Neural cell (in vitro differentiated cells): ENCODE measurements around the gene BRMS1. TPM values are rescaled to one million over a fixed set of nuclear protein-coding genes. Genes with fewer than 3 reads are reported as not detected.
"Not testable (repeated sequence)": the region's sequence is repeated elsewhere in the genome, so short reads cannot be mapped to it uniquely, and the experiment has no call there.

Experiments
- H2AFZ ChIP-seq: fragments of 200-600, 300-800 bp; sonication (generic), shearing (Covaris generic); 2 replicates; pipeline ENCODE4 v1.6.0; 2014; ENCODE audit warnings: low read depth, mild to moderate bottlenecking, antibody characterized with exemption, low read length, moderate library complexity
- H3F3A ChIP-seq: fragments of 200-600 bp; shearing (Covaris generic); 2 replicates; pipeline ENCODE4 v1.6.1; 2016; ENCODE audit warnings: mild to moderate bottlenecking, moderate library complexity, mixed read lengths, antibody characterized with exemption, low read length; ENCODE audit not compliant: insufficient read depth, poor library complexity, severe bottlenecking
- H3K27ac ChIP-seq: fragments of 200-600, 300-800 bp; sonication (generic), shearing (Covaris generic); 2 replicates; pipeline ENCODE4 v1.5.1; 2014; ENCODE audit warnings: mild to moderate bottlenecking, low read length, moderate library complexity
- H3K27me3 ChIP-seq: fragments of 300-800, 200-600 bp; sonication (generic), shearing (Covaris generic); 2 replicates; pipeline ENCODE4 v1.6.0; 2014; ENCODE audit warnings: mild to moderate bottlenecking, low read depth, low read length, moderate library complexity; ENCODE audit not compliant: insufficient read depth
- H3K36me3 ChIP-seq: fragments of 300-800, 200-600 bp; sonication (generic), shearing (Covaris generic); 2 replicates; pipeline ENCODE4 v1.5.1; 2014; ENCODE audit warnings: mild to moderate bottlenecking, antibody characterized with exemption, low read length, moderate library complexity; ENCODE audit not compliant: insufficient read depth
- H3K4me2 ChIP-seq: fragments of 300-800, 200-600 bp; sonication (generic), shearing (Covaris generic); 2 replicates; pipeline ENCODE4 v1.6.0; 2014; ENCODE audit warnings: mild to moderate bottlenecking, low read length
- H3K4me3 ChIP-seq: fragments of 300-800, 200-600 bp; sonication (generic), shearing (Covaris generic); 2 replicates; pipeline ENCODE4 v1.5.1; 2014; ENCODE audit warnings: mild to moderate bottlenecking, low read length, moderate library complexity
- H3K79me2 ChIP-seq: fragments of 200-600 bp; shearing (Covaris generic); replicated peaks from 2 replicates; pipeline ENCODE4 v1.6.0; 2014; ENCODE audit warnings: mild to moderate bottlenecking, low read length, moderate library complexity; ENCODE audit not compliant: insufficient read depth
- H3K9ac ChIP-seq: fragments of 300-800, 200-600 bp; sonication (generic), shearing (Covaris generic); 2 replicates; pipeline ENCODE4 v1.6.1; 2016; ENCODE audit warnings: mild to moderate bottlenecking, low read length, mixed read lengths
- H3K9me2 ChIP-seq: fragments of 200-600 bp; shearing (Covaris generic); 2 replicates; pipeline ENCODE4 v1.6.1; 2016; ENCODE audit warnings: mild to moderate bottlenecking, low read length, mixed read lengths; ENCODE audit not compliant: insufficient read depth
- H3K9me3 ChIP-seq: fragments of 200-600, 300-800 bp; sonication (generic), shearing (Covaris generic); 2 replicates; pipeline ENCODE4 v1.6.1; 2016; ENCODE audit warnings: mild to moderate bottlenecking, mixed run types, low read length, moderate library complexity, mixed read lengths
- H4K20me1 ChIP-seq: fragments of 200-600 bp; shearing (Covaris generic); 2 replicates; pipeline ENCODE4 v1.6.1; 2016; ENCODE audit warnings: mild to moderate bottlenecking, mixed run types; ENCODE audit not compliant: insufficient read depth
- EP300 ChIP-seq: fragments of 450-650 bp; conservative IDR thresholded peaks from 2 replicates; pipeline ENCODE4 v1.6.1; 2014; ENCODE audit warnings: antibody characterized with exemption, mild to moderate bottlenecking, moderate library complexity; ENCODE audit not compliant: poor library complexity, severe bottlenecking
- EZH2 ChIP-seq: fragments of 200-600, 300-800 bp; shearing (Covaris generic), sonication (generic); IDR thresholded peaks from 2 replicates; pipeline ENCODE4 v1.6.1; 2014; ENCODE audit warnings: antibody characterized with exemption, low read length, borderline replicate concordance, mild to moderate bottlenecking; ENCODE audit not compliant: insufficient read depth, poor library complexity, severe bottlenecking
- MXI1 ChIP-seq: fragments of 450-650 bp; conservative IDR thresholded peaks from 2 replicates; pipeline ENCODE4 v1.6.1; 2014; ENCODE audit warnings: antibody characterized with exemption, mild to moderate bottlenecking; ENCODE audit not compliant: poor library complexity, severe bottlenecking
- RAD21 ChIP-seq: fragments of 450-650 bp; conservative IDR thresholded peaks from 2 replicates; pipeline ENCODE4 v1.6.1; 2014; ENCODE audit warnings: antibody characterized with exemption, mild to moderate bottlenecking, moderate library complexity
- SMC3 ChIP-seq: fragments of 450-650 bp; conservative IDR thresholded peaks from 2 replicates; pipeline ENCODE4 v1.6.1; 2014; ENCODE audit warnings: antibody characterized with exemption, mild to moderate bottlenecking, moderate library complexity; ENCODE audit not compliant: poor library complexity
- TAF1 ChIP-seq: IDR thresholded peaks from 2 replicates; pipeline ENCODE4 v1.6.1; 2012; ENCODE audit warnings: low read depth
- polyA plus RNA-seq: library from polyadenylated mRNA; depleted of rRNA; stranded (reverse); fragments of >200 nt; gene quantifications from 2 replicates; pipeline ENCODE4 v1.2.3, GENCODE V29; 2014
- TF ChIP-seq, protein P1 (sequence below): fragments of 450-650 bp; IDR thresholded peaks from 2 replicates; pipeline ENCODE4 v1.5.1; 2014; ENCODE audit warnings: antibody characterized with exemption, mild to moderate bottlenecking, moderate library complexity; ENCODE audit not compliant: poor library complexity, severe bottlenecking
- TF ChIP-seq, protein P2 (sequence below): IDR thresholded peaks from 2 replicates; pipeline ENCODE4 v1.6.1; 2012; ENCODE audit warnings: borderline replicate concordance

Gene BRMS1
- polyA plus RNA-seq, 1 donor from 2014 or later: 78.3 TPM

DNA sequence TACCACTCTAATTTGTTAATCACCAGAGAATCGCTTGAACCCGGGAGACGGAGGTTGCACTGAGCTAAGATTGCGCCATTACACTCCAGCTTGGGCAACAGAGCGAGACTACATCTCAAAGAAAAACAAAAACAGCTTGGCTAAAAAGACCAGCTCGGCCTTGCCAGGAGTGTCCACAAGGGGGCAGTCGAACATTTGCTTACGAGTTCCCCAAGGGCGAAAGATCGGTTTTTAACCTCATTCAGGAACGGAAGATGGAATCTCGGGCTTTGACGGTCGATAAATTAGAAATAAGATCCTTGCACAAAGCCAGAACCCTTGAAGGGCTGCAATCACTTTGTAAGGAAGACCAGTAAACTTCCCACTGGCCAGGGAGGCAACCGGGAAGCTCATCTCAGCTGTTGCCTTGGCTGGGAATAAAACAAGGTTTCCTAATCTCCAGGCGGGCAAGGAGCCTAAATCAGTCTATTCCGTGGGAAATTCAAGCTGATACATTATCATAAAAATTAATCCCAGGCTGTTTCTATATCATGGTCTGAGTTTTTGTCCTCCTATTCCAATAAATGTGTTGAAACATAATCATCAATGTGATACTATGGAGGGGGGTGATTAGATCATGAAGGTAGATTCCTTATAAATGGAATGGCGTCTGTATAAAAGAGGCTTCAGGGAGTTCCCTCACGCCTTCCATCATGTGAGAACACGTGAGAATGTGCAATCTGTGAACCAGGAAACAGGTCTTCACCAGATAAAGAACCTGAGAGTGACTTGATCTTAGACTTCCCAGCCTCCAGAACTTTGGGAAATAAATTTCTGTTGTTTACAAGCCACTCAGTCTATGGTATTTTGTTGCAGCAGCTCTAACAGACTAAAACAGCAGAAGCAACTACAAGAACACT, 41.5 kb upstream of the BRMS1 start:
- Histone ChIP-seq H3K4me3 (peak overlapping the region; percentile 39), H4K20me1 (no peaks in the 10 kb centered on the region), H3K9me2 (no peaks in the 10 kb centered on the region), H3K9me3 (no peaks in the 10 kb centered on the region), H3K79me2 (no peaks in the 10 kb centered on the region), H3K27ac (no peak overlapping the region), H3F3A (no peaks in the 10 kb centered on the region), H3K9ac (peak overlapping the region; percentile 34), H3K4me2 (no peak overlapping the region), H2AFZ (no peak overlapping the region), H3K27me3 (peaks cover 5% of the 10 kb centered on the region), H3K36me3 (no peaks in the 10 kb centered on the region)
- TF ChIP-seq, protein P1, sequence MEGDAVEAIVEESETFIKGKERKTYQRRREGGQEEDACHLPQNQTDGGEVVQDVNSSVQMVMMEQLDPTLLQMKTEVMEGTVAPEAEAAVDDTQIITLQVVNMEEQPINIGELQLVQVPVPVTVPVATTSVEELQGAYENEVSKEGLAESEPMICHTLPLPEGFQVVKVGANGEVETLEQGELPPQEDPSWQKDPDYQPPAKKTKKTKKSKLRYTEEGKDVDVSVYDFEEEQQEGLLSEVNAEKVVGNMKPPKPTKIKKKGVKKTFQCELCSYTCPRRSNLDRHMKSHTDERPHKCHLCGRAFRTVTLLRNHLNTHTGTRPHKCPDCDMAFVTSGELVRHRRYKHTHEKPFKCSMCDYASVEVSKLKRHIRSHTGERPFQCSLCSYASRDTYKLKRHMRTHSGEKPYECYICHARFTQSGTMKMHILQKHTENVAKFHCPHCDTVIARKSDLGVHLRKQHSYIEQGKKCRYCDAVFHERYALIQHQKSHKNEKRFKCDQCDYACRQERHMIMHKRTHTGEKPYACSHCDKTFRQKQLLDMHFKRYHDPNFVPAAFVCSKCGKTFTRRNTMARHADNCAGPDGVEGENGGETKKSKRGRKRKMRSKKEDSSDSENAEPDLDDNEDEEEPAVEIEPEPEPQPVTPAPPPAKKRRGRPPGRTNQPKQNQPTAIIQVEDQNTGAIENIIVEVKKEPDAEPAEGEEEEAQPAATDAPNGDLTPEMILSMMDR: peak; percentile 90
- TF ChIP-seq EZH2 (no peak), RAD21 (peak; percentile 71), EP300 (no peak), SMC3 (peak; percentile 73), MXI1 (no peak), TAF1 (no peak)
- TF ChIP-seq, protein P2, sequence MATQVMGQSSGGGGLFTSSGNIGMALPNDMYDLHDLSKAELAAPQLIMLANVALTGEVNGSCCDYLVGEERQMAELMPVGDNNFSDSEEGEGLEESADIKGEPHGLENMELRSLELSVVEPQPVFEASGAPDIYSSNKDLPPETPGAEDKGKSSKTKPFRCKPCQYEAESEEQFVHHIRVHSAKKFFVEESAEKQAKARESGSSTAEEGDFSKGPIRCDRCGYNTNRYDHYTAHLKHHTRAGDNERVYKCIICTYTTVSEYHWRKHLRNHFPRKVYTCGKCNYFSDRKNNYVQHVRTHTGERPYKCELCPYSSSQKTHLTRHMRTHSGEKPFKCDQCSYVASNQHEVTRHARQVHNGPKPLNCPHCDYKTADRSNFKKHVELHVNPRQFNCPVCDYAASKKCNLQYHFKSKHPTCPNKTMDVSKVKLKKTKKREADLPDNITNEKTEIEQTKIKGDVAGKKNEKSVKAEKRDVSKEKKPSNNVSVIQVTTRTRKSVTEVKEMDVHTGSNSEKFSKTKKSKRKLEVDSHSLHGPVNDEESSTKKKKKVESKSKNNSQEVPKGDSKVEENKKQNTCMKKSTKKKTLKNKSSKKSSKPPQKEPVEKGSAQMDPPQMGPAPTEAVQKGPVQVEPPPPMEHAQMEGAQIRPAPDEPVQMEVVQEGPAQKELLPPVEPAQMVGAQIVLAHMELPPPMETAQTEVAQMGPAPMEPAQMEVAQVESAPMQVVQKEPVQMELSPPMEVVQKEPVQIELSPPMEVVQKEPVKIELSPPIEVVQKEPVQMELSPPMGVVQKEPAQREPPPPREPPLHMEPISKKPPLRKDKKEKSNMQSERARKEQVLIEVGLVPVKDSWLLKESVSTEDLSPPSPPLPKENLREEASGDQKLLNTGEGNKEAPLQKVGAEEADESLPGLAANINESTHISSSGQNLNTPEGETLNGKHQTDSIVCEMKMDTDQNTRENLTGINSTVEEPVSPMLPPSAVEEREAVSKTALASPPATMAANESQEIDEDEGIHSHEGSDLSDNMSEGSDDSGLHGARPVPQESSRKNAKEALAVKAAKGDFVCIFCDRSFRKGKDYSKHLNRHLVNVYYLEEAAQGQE: no peak

DNA sequence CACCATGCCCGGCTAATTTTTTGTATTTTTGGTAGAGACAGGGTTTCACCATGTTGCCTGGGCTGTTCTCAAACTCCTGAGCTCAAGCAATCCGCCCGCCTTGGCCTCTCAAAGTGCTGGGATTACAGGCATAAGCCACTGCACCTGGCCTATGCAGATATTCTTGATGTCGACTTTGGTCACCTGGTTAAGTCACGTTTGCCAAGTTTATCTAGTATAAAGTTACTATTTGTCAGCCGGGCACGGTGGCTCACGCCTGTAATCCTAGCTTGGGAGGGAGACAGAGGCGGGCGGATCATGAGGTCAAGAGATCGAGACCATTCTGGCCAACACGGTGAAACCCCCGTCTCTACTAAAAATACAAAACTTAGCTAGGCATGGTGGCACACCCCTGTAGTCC, 39.4 kb upstream of the BRMS1 start:
- not testable (repeated sequence) for H3K9me2 ChIP-seq, H3K79me2 ChIP-seq, H3K36me3 ChIP-seq, H4K20me1 ChIP-seq, H3K9me3 ChIP-seq, H3F3A ChIP-seq, H3K4me3 ChIP-seq, H3K4me2 ChIP-seq, H3K27ac ChIP-seq, H3K27me3 ChIP-seq, H3K9ac ChIP-seq, H2AFZ ChIP-seq

DNA sequence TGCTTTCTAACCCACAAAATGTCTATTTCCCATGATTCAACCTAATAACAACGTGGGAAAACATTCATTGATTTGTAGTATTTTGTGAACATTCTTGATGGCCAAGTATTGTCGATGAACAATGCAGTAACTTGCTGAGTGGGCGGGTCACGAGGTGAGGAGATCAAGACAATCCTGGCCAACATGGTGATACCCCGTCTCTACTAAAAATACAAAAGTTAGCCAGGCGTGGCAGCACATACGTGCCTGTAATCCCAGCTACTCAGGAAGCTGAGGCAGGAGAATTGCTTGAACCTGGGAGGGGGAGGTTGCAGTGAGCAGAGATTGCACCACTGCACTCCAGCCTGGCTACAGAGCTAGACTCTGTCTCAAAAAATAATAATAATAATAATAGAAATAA, 35.4 kb upstream of the BRMS1 start:
- H3K9ac ChIP-seq, H3K4me3 ChIP-seq, H3F3A ChIP-seq, H4K20me1 ChIP-seq, H3K27ac ChIP-seq, H3K4me2 ChIP-seq, H3K9me2 ChIP-seq, H3K27me3 ChIP-seq, H2AFZ ChIP-seq, H3K9me3 ChIP-seq, H3K79me2 ChIP-seq, H3K36me3 ChIP-seq: not testable (repeated sequence)

DNA sequence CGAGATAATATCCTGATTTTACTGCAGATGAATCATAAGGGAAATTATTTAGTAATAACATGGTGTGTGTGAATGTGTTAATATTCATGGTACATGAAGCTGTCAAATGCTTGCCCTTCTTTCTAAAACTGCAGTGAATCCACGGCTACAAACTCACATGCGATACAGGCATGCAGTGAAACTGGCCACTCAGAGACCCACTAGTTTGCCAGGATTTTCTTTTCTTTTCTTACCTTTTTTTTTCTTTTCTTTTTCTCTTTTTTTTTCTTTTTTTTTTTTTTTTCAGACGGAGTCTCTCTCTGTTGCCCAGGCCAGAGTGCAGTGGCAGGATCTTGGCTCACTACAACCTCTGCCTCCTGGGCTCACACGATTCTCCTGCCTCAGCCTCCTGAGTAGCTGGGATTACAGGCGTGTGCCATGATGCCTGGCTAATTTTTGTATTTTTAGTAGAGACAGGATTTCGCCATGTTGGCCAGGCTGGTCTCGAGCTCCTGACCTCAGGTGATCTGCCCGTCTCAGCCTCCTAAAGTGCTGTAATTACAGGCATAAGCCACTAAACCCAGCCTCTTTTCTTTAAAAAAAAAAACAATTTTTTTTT, 28.9 kb upstream of the BRMS1 start:
- H3K4me3 ChIP-seq, H2AFZ ChIP-seq, H3K36me3 ChIP-seq, H3K9ac ChIP-seq, H3K9me3 ChIP-seq, H3K27ac ChIP-seq, H3K27me3 ChIP-seq, H3K9me2 ChIP-seq, H3K4me2 ChIP-seq, H3F3A ChIP-seq, H3K79me2 ChIP-seq, H4K20me1 ChIP-seq: not testable (repeated sequence)
